Measurements from ENCODE around the gene SLC25A26. TPM values are rescaled to one million over a fixed set of nuclear protein-coding genes. Genes with fewer than 3 reads are reported as not detected.

The SLC25A26 gene
- total and polyA plus RNA-seq, 2 of the 13 experiments (the other 11 are each of a cell fraction or from before 2014, with no cell fraction given) = 23.1 to 32.7 TPM

- POLR2A ChIA-PET = interaction anchor here (1.0 kb wide), 1 partner anchor 19 kb away, joined by 3 read pairs; the partner anchor contains the start of gene SLC25A26
- 79% methylated on average over 2 of the region's 2 CpGs for WGBS (ENCODE audit: low lambda C conversion rate)
- CTCF ChIA-PET (ENCODE audit: low intra/inter-chr PET ratio, low total read pairs) = no interaction called here
- Histone ChIP-seq H3K36me3 (replicated peaks in 1 of 2; ENCODE audit: control insufficient read depth in 1 of 2, insufficient read depth in 2 of 2, low read length in 2 of 2) (peaks cover 7 to 18% of the 10 kb centered on the region in 2 experiments), H3K9ac (ENCODE audit: insufficient read depth, low read depth, low read length) (no peak overlapping the region), H2AFZ (ENCODE audit: low read length) (no peak overlapping the region), H3K4me1 (ENCODE audit: insufficient read depth, low read length) (no peaks in the 10 kb centered on the region), H3K27ac (ENCODE audit: extremely low read length, insufficient read depth, low read length) (no peak overlapping the region), H3K4me3 (replicated peaks in 1 of 3; ENCODE audit: insufficient read depth in 1 of 3, low read depth in 2 of 3, low read length in 3 of 3) (no peak overlapping the region), H3K9me3 (ENCODE audit: low read length) (no peaks in the 10 kb centered on the region), H4K20me1 (ENCODE audit: insufficient read depth, low read length) (no peaks in the 10 kb centered on the region), H3K79me2 (ENCODE audit: insufficient read depth, low read length) (peaks cover 7% of the 10 kb centered on the region), H3K4me2 (ENCODE audit: low read depth, low read length) (no peak overlapping the region), H3K27me3 (ENCODE audit: control insufficient read depth in 1 of 2, insufficient read depth in 2 of 2, low read length in 2 of 2) (no peaks in the 10 kb centered on the region)
- ATAC-seq (no peak), FAIRE-seq (no peak), DNase-seq (ENCODE audit: low spot score) (no peak)
- TF ChIP-seq NONO (IDR thresholded peaks at IDR 0.05) (no peak), NONO (CRISPR knock-in tag; conservative IDR thresholded peaks at IDR 0.05) (no peak), MATR3 (CRISPR knock-in tag; IDR thresholded peaks at IDR 0.05) (no peak), MBNL3 (CRISPR knock-in tag; conservative IDR thresholded peaks at IDR 0.05) (no peak)
- intact Hi-C loops (cut with micrococcal nuclease; ENCODE audit: unreplicated experiment) = loop anchor here (10.0 kb wide), 1 partner anchor 455 kb away; no protein-coding TSS in a partner anchor
- in situ Hi-C loops (cut with HindIII; ENCODE audit: extremely low pct_ligation_motif_present, low pct_unique_long_range_greater_than_20kb) = no loop called here
- no TSS peak for BruUV-seq (replicated peaks)
Measured at GRCh38 chr3:66239513-66240123, 18.8 kb downstream of the SLC25A26 start.

GRCh38 chr3:66241466-66241865 lies 20.7 kb downstream of the SLC25A26 start:
- FAIRE-seq (no peak), DNase-seq (ENCODE audit: low spot score) (no peak), ATAC-seq (no peak)
- TF ChIP-seq FOXJ3 (CRISPR knock-in tag; IDR thresholded peaks at IDR 0.05; ENCODE audit: borderline replicate concordance) = no peak
- TF ChIP-seq ZNF567 (CRISPR knock-in tag; IDR thresholded peaks at IDR 0.05; ENCODE audit: borderline replicate concordance) = no peak
- TF ChIP-seq, protein P1, sequence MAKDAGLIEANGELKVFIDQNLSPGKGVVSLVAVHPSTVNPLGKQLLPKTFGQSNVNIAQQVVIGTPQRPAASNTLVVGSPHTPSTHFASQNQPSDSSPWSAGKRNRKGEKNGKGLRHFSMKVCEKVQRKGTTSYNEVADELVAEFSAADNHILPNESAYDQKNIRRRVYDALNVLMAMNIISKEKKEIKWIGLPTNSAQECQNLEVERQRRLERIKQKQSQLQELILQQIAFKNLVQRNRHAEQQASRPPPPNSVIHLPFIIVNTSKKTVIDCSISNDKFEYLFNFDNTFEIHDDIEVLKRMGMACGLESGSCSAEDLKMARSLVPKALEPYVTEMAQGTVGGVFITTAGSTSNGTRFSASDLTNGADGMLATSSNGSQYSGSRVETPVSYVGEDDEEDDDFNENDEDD (CRISPR knock-in tag; IDR thresholded peaks at IDR 0.05; ENCODE audit: borderline replicate concordance) = no peak
- no peak for TF ChIP-seq ZNF816 (CRISPR knock-in tag; IDR thresholded peaks at IDR 0.05; ENCODE audit: borderline replicate concordance)
- no peak for TF ChIP-seq ZNF230 (CRISPR knock-in tag; IDR thresholded peaks at IDR 0.05)
- no peak for TF ChIP-seq ZNF496 (CRISPR knock-in tag; IDR thresholded peaks at IDR 0.05; ENCODE audit: insufficient replicate concordance)
- TF ChIP-seq, protein P2, sequence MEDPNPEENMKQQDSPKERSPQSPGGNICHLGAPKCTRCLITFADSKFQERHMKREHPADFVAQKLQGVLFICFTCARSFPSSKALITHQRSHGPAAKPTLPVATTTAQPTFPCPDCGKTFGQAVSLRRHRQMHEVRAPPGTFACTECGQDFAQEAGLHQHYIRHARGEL (CRISPR knock-in tag; IDR thresholded peaks at IDR 0.05) = no peak
- no peak for TF ChIP-seq ZNF205 (CRISPR knock-in tag; IDR thresholded peaks at IDR 0.05)
- TF ChIP-seq ZSCAN25 (CRISPR knock-in tag; IDR thresholded peaks at IDR 0.05) = no peak
- TF ChIP-seq ZNF616 (CRISPR knock-in tag; IDR thresholded peaks at IDR 0.05; ENCODE audit: low read depth) = no peak
- TF ChIP-seq GTF3A (CRISPR knock-in tag; conservative IDR thresholded peaks at IDR 0.05) = no peak
- no peak for TF ChIP-seq DMAP1 (CRISPR knock-in tag; IDR thresholded peaks at IDR 0.05)
- TF ChIP-seq SNRNP70 (IDR thresholded peaks at IDR 0.05; ENCODE audit: low read depth, low read length) = no peak
- no peak for TF ChIP-seq JUND (CRISPR knock-in tag; IDR thresholded peaks at IDR 0.05)
- no peak for TF ChIP-seq ZNF431 (CRISPR knock-in tag; IDR thresholded peaks at IDR 0.05; ENCODE audit: borderline replicate concordance, low read depth)
- no peak for TF ChIP-seq AGO1 (IDR thresholded peaks at IDR 0.05; ENCODE audit: low read depth, low read length, poor library complexity, severe bottlenecking)
- H3K36me3 ChIP-seq (replicated peaks in 1 of 2; ENCODE audit: control insufficient read depth in 1 of 2, insufficient read depth in 2 of 2, low read length in 2 of 2) = peaks cover 10 to 23% of the 10 kb centered on the region in 2 experiments
- no peaks in the 10 kb centered on the region for H3K9me3 ChIP-seq (ENCODE audit: low read length)
- no peak overlapping the region for H3K27ac ChIP-seq (ENCODE audit: extremely low read length, insufficient read depth, low read length)
- 97% methylated on average over 3 of the region's 3 CpGs for WGBS (ENCODE audit: low lambda C conversion rate)
- H3K4me2 ChIP-seq (ENCODE audit: low read depth, low read length) = no peak overlapping the region
- H3K9ac ChIP-seq (ENCODE audit: insufficient read depth, low read depth, low read length) = no peak overlapping the region
- H3K27me3 ChIP-seq (ENCODE audit: control insufficient read depth in 1 of 2, insufficient read depth in 2 of 2, low read length in 2 of 2) = no peaks in the 10 kb centered on the region
- no peaks in the 10 kb centered on the region for H3K4me1 ChIP-seq (ENCODE audit: insufficient read depth, low read length)
- no peaks in the 10 kb centered on the region for H4K20me1 ChIP-seq (ENCODE audit: insufficient read depth, low read length)
- no TSS peak for BruUV-seq (replicated peaks)
- intact Hi-C loops (cut with micrococcal nuclease; ENCODE audit: unreplicated experiment) = no loop called here
- CTCF ChIA-PET (ENCODE audit: low intra/inter-chr PET ratio, low total read pairs) = no interaction called here
- H3K4me3 ChIP-seq (replicated peaks in 1 of 3; ENCODE audit: insufficient read depth in 1 of 3, low read depth in 2 of 3, low read length in 3 of 3) = no peak overlapping the region
- POLR2A ChIA-PET = no interaction called here
- peaks cover 1% of the 10 kb centered on the region for H3K79me2 ChIP-seq (ENCODE audit: insufficient read depth, low read length)
- in situ Hi-C loops (cut with HindIII; ENCODE audit: extremely low pct_ligation_motif_present, low pct_unique_long_range_greater_than_20kb) = no loop called here
- no peak overlapping the region for H2AFZ ChIP-seq (ENCODE audit: low read length)
